Mononuclear cell (primary cell): ENCODE data around the gene CD2. TPM values are rescaled to one million over a fixed set of nuclear protein-coding genes. Genes with fewer than 3 reads are reported as not detected.

Source experiments
- H3K27me3 ChIP-seq: 2 replicates; pipeline ENCODE4 v1.6.0; 2011; ENCODE audit warnings: low read length, control low read depth; ENCODE audit not compliant: insufficient read depth
- H3K4me1 ChIP-seq: 2 replicates; pipeline ENCODE4 v1.5.1; 2011; ENCODE audit warnings: mild to moderate bottlenecking, low read length, control low read depth; ENCODE audit not compliant: insufficient read depth
- H3K4me3 ChIP-seq: 2 replicates; pipeline ENCODE4 v1.5.1; 2011; ENCODE audit warnings: mild to moderate bottlenecking, low read length, moderate library complexity
- H3K9me3 ChIP-seq: 2 replicates; pipeline ENCODE4 v1.5.1; 2011; ENCODE audit warnings: low read depth, mild to moderate bottlenecking, control low read depth, low read length
- total RNA-seq: library from RNA; depleted of rRNA; stranded (reverse); fragments of >200 nt; gene quantifications from one replicate; pipeline ENCODE4 v1.2.3, GENCODE V29; 2012

The CD2 gene
- total RNA-seq, 1 donor: 110 TPM

GRCh38 chr1:116807394-116808199, 53.4 kb downstream of the CD2 start:
- no peak overlapping the region for H3K4me3 ChIP-seq
- no peaks in the 10 kb centered on the region for H3K9me3 ChIP-seq
- no peaks in the 10 kb centered on the region for H3K27me3 ChIP-seq
- H3K4me1 ChIP-seq: peaks cover 25% of the 10 kb centered on the region

GRCh38 chr1:116808200-116808847, 54.1 kb downstream of the CD2 start:
- Histone ChIP-seq H3K4me1 (peaks cover 25% of the 10 kb centered on the region), H3K4me3 (no peak overlapping the region), H3K27me3 (no peaks in the 10 kb centered on the region), H3K9me3 (peaks cover 5% of the 10 kb centered on the region)

GRCh38 chr1:116808848-116809508, 54.7 kb downstream of the CD2 start:
- Histone ChIP-seq H3K4me1 (peaks cover 25% of the 10 kb centered on the region), H3K9me3 (peaks cover 5% of the 10 kb centered on the region), H3K4me3 (no peak overlapping the region), H3K27me3 (no peaks in the 10 kb centered on the region)

DNA sequence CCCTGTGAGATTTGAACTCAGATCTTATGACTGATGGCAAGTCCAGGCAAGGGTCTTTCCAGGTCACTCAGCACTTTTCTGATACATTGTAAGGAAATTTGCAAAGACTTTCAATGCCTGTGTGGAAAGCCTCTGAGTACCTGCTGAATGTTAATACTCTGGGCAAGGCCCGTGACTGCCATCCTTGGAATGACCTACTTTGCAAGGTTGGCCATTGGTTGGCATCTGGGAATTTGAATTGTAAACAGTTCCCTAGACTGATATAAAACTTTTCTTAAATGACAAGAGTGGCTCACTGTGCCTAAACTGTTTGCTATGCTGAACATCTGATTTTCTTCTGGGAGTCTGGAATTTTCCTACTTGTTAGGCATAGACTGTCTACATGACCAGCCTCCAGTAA, 57.1 kb downstream of the CD2 start:
- H3K4me1 ChIP-seq: peaks cover 10% of the 10 kb centered on the region
- no peaks in the 10 kb centered on the region for H3K27me3 ChIP-seq

DNA sequence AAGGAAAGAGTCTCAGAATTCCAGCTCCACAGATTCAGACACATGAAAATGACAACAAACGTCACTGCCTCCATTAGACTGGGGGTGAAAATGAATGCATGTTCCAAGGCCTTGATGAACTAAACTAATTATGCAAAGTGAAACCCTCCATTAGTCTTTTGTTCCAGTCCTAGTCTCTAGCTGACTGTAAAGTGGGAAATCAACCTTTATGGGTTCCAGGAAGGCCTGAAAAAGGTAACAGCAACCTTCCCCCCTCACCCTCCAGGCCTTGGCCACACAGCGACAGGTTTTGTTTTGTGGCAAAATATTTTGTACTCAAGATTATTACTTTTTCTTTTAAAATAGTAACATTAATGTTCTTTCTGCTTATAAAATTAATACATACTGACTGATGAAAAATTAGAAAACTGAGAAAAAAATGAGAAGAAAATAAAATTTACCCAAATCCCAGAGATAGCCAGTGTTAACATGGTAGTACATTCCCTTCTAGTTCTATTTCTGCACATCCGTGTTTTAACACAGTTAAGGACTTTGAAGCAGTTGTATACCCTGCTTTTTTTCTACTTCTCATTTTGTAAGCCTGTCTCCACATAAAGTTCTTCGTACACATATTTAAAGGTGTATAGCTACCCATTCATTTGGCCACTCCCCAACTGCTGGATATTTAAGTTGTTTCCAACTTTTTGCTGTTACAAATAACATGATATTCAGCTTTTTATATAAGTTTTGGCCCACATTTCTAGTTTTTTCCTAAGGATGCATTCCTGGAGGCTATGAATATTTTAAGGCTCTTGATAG, 60.9 kb downstream of the CD2 start:
- H3K27me3 ChIP-seq: no peaks in the 10 kb centered on the region
- peaks cover 11% of the 10 kb centered on the region for H3K4me1 ChIP-seq
- H3K9me3 ChIP-seq: peaks cover 5% of the 10 kb centered on the region
- H3K4me3 ChIP-seq: no peak overlapping the region

More for the DNA sequence above, 57.1 kb downstream of the CD2 start:
- H3K9me3 ChIP-seq: peaks cover 5% of the 10 kb centered on the region
- H3K4me3 ChIP-seq: no peak overlapping the region

DNA sequence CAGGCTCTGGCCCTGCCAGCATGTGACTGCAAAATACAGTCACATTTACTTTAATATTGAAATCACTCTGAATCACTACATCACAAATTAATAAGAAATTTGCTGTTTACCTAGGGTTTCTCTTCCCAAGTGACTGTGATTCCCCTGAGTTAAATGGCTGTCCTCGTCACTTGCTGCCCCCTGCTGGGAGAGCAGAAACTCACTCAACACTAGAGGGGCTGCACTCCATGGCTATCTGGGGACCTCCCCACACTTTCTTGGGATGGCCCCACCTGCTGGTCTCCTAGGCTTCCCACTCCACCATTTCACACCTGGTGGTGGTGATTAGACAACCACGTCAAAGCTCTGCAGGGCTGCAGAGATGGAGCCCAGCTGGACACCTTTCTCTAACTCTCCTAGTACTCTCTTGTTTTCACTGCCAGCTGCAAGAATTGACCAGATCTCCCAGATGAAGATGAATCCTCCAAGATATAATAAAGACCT, 63.4 kb downstream of the CD2 start:
- Histone ChIP-seq H3K4me1 (peaks cover 7% of the 10 kb centered on the region), H3K4me3 (no peak overlapping the region), H3K9me3 (peaks cover 5% of the 10 kb centered on the region), H3K27me3 (no peaks in the 10 kb centered on the region)

Other genes with a start within 250 kb of the CD2 start
- gene CD58, start 183.4 kb upstream of the CD2 start, total RNA-seq: 53.7 TPM
- gene IGSF3, start 86.7 kb upstream of the CD2 start, total RNA-seq: 0.21 TPM
- 0.73 TPM for gene PTGFRN, start 155.5 kb downstream of the CD2 start, total RNA-seq
- gene CD101, start 247.3 kb downstream of the CD2 start, total RNA-seq: 11.4 TPM